ENCODE measurements around the gene NLRC5.

DNA sequence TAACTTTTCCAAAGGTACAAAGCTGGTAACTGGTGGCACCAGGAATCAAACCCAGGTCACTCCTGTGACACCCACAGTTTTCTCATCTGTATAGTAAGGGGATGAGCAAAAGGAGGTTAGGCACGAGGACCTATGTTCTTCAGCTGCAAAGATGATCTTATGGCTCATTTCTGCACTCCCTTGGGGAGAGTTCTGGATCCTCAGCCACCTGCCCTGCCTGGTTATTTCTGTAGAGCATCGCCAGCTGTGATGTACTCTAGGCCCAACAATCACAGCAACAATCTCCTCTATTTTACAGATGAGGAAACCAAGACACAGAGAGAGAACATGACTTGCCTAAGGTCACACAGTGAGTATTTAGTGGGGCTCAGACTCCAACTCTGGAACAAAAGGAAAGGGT lies 97.6 kb downstream of the NLRC5 start:
- TF ChIP-seq, protein P1, sequence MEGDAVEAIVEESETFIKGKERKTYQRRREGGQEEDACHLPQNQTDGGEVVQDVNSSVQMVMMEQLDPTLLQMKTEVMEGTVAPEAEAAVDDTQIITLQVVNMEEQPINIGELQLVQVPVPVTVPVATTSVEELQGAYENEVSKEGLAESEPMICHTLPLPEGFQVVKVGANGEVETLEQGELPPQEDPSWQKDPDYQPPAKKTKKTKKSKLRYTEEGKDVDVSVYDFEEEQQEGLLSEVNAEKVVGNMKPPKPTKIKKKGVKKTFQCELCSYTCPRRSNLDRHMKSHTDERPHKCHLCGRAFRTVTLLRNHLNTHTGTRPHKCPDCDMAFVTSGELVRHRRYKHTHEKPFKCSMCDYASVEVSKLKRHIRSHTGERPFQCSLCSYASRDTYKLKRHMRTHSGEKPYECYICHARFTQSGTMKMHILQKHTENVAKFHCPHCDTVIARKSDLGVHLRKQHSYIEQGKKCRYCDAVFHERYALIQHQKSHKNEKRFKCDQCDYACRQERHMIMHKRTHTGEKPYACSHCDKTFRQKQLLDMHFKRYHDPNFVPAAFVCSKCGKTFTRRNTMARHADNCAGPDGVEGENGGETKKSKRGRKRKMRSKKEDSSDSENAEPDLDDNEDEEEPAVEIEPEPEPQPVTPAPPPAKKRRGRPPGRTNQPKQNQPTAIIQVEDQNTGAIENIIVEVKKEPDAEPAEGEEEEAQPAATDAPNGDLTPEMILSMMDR (IDR thresholded peaks at IDR 0.05), result no peak
- TF ChIP-seq EP300 (IDR thresholded peaks at IDR 0.05), result no peak

Measured in esophagus muscularis mucosa (tissue), 3 donors.